ENCODE measurements around the gene RNF138. TPM values are rescaled to one million over a fixed set of nuclear protein-coding genes. Genes with fewer than 3 reads are reported as not detected.
"Not testable (repeated sequence)": the region's sequence is repeated elsewhere in the genome, so short reads cannot be mapped to it uniquely, and the experiment has no call there.

RNF138 gene
- total RNA-seq, 1 donor from 2014 or later = 28.0 TPM

GRCh38 chr18:32173654-32174053 is 82.0 kb downstream of the RNF138 start:
- DNase-seq (ENCODE audit: low read depth in 2 of 2) = no peak

- DNase-seq (ENCODE audit: low read depth in 2 of 2) = no peak
These were observed 83.0 kb downstream of the RNF138 start for GRCh38 chr18:32174719-32175118.

- no peak for DNase-seq (ENCODE audit: low read depth in 2 of 2)
These were observed 83.6 kb downstream of the RNF138 start for GRCh38 chr18:32175265-32175664.

- DNase-seq (ENCODE audit: low read depth in 2 of 2) = not testable (repeated sequence)
These were observed 85.1 kb downstream of the RNF138 start for GRCh38 chr18:32176745-32177144.

- no peak for DNase-seq (ENCODE audit: low read depth in 2 of 2)
These were observed 85.9 kb downstream of the RNF138 start for GRCh38 chr18:32177530-32177929.

Other genes starting within 250 kb of the RNF138 start
- gene TRAPPC8, start 148.7 kb upstream of the RNF138 start, total RNA-seq = 44.5 and 56.5 TPM in 2 replicates
- gene RNF125, start 73.0 kb upstream of the RNF138 start, total RNA-seq = 1.7 and 2.8 TPM in 2 replicates
- not detected in 2 replicates for gene MEP1B, start 98.2 kb downstream of the RNF138 start, total RNA-seq

All from lung microvascular endothelial cell (primary cell).